Ovary (tissue), 3 donors: ENCODE measurements around the gene XYLT1.

Experiments
- POLR2A ChIP-seq: fragments of 450-650 bp; IDR thresholded peaks from one replicate; pipeline ENCODE4 v1.6.1; 2017; ENCODE audit warnings: antibody characterized with exemption, mild to moderate bottlenecking, moderate library complexity
- TF ChIP-seq, protein P1 (sequence below), 3 donors: fragments of 450-650 bp in 2 of 3; fragments of 200-600 bp in 1 of 3; IDR thresholded peaks; one replicate each; pipeline versions ENCODE4 v1.5.1 to v1.8.0; 2016 to 2022; ENCODE audit warnings: antibody characterized with exemption in 3 of 3, mild to moderate bottlenecking in 1 of 3
- donor health status: DM: no; HTN: no; CAD: no.

DNA sequence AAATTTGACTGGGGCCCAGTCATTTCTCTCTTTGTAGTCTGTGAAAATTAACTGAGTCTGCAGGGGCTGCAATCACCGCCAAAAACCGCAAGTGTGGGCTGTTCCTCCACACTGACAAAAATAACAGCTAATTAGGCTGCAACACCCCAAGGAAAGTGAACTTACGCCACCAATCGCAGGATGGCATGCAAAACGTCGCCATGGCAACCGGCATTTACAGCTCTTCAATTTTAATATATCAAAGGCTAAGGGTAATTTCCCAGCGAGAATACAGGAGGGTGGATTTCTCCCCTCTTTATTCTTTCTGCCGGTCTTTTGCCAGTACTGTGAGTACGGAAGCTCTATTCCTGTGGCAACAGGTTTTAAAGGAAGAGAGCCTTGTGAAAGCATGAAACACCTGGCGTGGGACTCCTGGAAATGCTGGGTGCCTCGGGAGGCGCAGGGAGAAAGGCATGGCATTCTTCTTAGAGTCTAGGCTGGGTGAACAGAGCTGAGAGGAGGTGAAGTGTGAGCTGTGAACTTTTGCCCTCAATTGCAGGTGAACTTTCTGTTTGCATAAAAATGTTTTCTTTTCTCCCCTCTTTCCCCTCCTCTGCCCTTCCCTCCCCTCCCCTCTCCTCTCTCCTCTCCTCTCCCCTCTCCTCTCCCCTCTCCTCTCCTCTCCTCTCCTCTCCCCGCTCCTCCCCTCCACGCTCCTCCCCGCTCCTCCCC, 399.7 kb downstream of the XYLT1 start:
- no peak for TF ChIP-seq POLR2A
- TF ChIP-seq, protein P1, sequence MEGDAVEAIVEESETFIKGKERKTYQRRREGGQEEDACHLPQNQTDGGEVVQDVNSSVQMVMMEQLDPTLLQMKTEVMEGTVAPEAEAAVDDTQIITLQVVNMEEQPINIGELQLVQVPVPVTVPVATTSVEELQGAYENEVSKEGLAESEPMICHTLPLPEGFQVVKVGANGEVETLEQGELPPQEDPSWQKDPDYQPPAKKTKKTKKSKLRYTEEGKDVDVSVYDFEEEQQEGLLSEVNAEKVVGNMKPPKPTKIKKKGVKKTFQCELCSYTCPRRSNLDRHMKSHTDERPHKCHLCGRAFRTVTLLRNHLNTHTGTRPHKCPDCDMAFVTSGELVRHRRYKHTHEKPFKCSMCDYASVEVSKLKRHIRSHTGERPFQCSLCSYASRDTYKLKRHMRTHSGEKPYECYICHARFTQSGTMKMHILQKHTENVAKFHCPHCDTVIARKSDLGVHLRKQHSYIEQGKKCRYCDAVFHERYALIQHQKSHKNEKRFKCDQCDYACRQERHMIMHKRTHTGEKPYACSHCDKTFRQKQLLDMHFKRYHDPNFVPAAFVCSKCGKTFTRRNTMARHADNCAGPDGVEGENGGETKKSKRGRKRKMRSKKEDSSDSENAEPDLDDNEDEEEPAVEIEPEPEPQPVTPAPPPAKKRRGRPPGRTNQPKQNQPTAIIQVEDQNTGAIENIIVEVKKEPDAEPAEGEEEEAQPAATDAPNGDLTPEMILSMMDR (IDR thresholded peaks at IDR 0.05) = no peak
